Pericardium fibroblast (primary cell): ENCODE results near the gene MYH16. TPM values are rescaled to one million over a fixed set of nuclear protein-coding genes. Genes with fewer than 3 reads are reported as not detected.

ENCODE experiments used
- total RNA-seq: library from RNA; depleted of rRNA; stranded (reverse); fragments of >200 nt; gene quantifications from 2 replicates; pipeline ENCODE4 v1.2.3, GENCODE V29; 2015

The MYH16 gene
- total RNA-seq = not detected in 2 replicates

DNA sequence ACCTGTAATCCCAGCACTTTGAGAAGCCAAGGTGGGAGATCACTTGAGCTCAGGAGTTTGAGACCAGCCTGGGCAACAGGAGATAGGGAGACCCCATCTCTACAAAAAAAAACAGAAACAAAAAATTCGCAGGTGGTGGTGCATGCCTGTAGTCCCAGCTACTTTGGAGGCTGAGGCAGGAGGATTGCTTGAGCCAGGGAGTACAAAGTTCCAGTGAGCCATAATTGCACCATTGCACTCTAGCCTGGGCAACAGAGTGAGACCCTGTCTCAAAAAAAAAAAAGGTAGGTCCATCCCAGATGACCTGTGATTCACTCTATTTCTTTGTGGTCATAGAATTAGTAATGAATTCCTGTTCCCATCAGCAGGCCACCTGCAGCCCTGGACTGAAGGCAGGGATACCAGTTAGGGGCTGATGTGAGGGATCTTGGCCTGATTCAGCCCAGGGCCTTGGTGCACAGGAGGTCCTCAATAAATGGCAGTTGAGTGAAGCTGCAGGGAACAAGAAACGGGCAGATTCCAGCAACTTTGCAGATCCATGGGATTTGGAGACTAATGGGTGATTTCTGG is at the start of gene MYH16:
Gene MYH16, plus strand, starts transcription at position 364 of the 570 bp plus-strand sequence.

DNA sequence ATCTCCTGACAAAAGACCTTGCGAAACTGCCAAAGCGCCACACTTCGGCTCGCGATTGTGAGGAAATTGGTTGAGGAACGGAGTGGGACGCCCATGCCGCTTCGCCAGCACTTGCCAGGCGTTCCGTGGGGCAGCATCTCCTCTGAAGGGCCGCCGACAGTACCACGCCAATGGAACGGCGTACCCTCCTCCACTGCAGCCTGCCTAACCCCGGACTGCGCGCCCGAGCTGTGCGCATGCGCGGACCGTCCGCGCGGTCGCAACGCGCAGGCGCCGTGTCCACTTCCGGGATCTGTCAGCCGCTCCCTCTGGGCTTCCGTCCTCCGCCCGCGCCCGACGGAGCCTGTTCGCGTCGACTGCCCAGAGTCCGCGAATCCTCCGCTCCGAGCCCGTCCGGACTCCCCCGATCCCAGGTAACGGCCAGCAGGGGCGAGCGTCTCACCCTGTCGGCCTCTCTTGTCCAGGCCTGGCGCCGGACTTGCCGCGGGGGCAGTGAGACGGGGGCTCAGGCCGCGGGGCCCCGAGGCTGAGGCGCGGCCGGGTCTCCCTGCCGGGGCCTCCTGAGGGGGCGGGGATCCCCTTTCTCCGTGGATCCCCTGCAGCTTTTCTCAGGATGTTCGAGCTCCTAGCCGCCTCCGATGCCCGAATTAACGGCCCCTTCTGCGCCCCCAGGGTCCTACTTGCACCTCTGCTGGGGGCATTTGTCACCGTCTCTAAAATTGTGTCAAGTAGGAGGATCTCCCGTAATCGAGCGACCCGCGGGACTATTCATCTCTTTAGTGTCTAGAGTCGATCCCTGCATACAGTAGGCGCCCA is 53.2 kb downstream of the MYH16 start, which contains the start of gene ARPC1A:
Gene ARPC1A, plus strand, starts transcription at position 307 of the 816 bp plus-strand sequence. CDS start 7,456 bp downstream, outside the sequence.

Other genes starting within 250 kb of the MYH16 start
- gene SMURF1, start 128.7 kb upstream of the MYH16 start, total RNA-seq = 10.0 and 14.8 TPM in 2 replicates
- not detected in 2 replicates for gene KPNA7, start 64.7 kb upstream of the MYH16 start, total RNA-seq
- gene ARPC1A, start 53.1 kb downstream of the MYH16 start, total RNA-seq = 172 and 192 TPM in 2 replicates
- 255 and 334 TPM in 2 replicates for gene ARPC1B, start 101.9 kb downstream of the MYH16 start, total RNA-seq
- gene PDAP1, start 135.8 kb downstream of the MYH16 start, total RNA-seq = 62.4 and 97.4 TPM in 2 replicates
- gene BUD31, start 136.1 kb downstream of the MYH16 start, total RNA-seq = 115 and 116 TPM in 2 replicates
- 4.6 and 6.3 TPM in 2 replicates for gene PTCD1, start 166.0 kb downstream of the MYH16 start, total RNA-seq
- 22.8 and 32.4 TPM in 2 replicates for gene CPSF4, start 166.1 kb downstream of the MYH16 start, total RNA-seq
- gene ATP5MF, start 193.3 kb downstream of the MYH16 start, total RNA-seq = 1,133 and 1,208 TPM in 2 replicates
- gene ZNF789, start 200.1 kb downstream of the MYH16 start, total RNA-seq = 1.9 and 6.5 TPM in 2 replicates
- gene ZNF394, start 227.4 kb downstream of the MYH16 start, total RNA-seq = 16.2 and 17.6 TPM in 2 replicates
- gene ZKSCAN5, start 231.8 kb downstream of the MYH16 start, total RNA-seq = 6.8 and 12.2 TPM in 2 replicates